Spleen (tissue), 7 donors: ENCODE data around the gene ALDH1B1.

Source experiments
- CTCF ChIP-seq, 11 experiments: fragments of 200-600 bp in 7 of 11; fragments of 450-650 bp in 4 of 11; sonication (generic) in 4 of 11; IDR thresholded peaks in 8 of 11; conservative IDR thresholded peaks in 3 of 11; 1 replicate in 7 of 11; 2 replicates in 4 of 11; pipeline versions ENCODE4 v1.4.0 to v1.8.0; 2016 to 2021; ENCODE audit warnings: antibody characterized with exemption in 11 of 11, inconsistent platforms in 4 of 11, mild to moderate bottlenecking in 1 of 11
- POLR2A ChIP-seq, 3 donors: fragments of 450-650 bp; IDR thresholded peaks; one replicate each; pipeline ENCODE4 v1.5.1; 2017; ENCODE audit warnings: antibody characterized with exemption in 3 of 3, mild to moderate bottlenecking in 1 of 3
- POLR2AphosphoS5 ChIP-seq, 3 donors: sonication (generic); formaldehyde crosslinking; IDR thresholded peaks; one replicate each; pipeline ENCODE4 v1.5.1; 2017; ENCODE audit warnings: antibody characterized with exemption in 3 of 3
- donor health status: DM: no; HTN: no; CAD: no; lungs with moderate emphysema.
- donor health status: DM: no; HTN: no; CAD: no.
- donor health status: DM: no; HTN: no; CAD: no.

GRCh38 chr9:38447703-38448102 lies 55.2 kb downstream of the ALDH1B1 start:
- TF ChIP-seq CTCF (IDR thresholded peaks at IDR 0.05 in 8 of 11, conservative IDR thresholded peaks at IDR 0.05 in 3 of 11) (no peak), POLR2AphosphoS5 (IDR thresholded peaks at IDR 0.05) (no peak), POLR2A (IDR thresholded peaks at IDR 0.05) (no peak)
